PFSK-1 (cell line): ENCODE results near the gene COMMD4.

Source experiments
- REST ChIP-seq, 2 experiments: IDR thresholded peaks; 2 replicates each; pipeline versions ENCODE4 v1.6.1 to v1.8.0; 2011 to 2012; ENCODE audit warnings: low read depth in 2 of 2, low read length in 2 of 2, control low read depth in 1 of 2, inconsistent platforms in 1 of 2, mild to moderate bottlenecking in 1 of 2, moderate library complexity in 1 of 2; ENCODE audit not compliant: insufficient read depth in 1 of 2
- SIN3A ChIP-seq: IDR thresholded peaks from 2 replicates; pipeline ENCODE4 v1.6.1; 2012; ENCODE audit warnings: mild to moderate bottlenecking, low read length, moderate library complexity, borderline replicate concordance; ENCODE audit not compliant: insufficient read depth

- no peak for TF ChIP-seq REST (IDR thresholded peaks at IDR 0.05; ENCODE audit: insufficient read depth in 1 of 2, low read depth in 2 of 2, low read length in 2 of 2)
- TF ChIP-seq SIN3A: no peak
Observed at GRCh38 chr15:75328493-75329314, 7.2 kb upstream of the COMMD4 start.
